PFSK-1 (cell line): Measurements from ENCODE around the gene MAGI2.

ENCODE experiments used
- FOXP2 ChIP-seq: optimal IDR thresholded peaks from 2 replicates; pipeline ENCODE3; 2011; ENCODE audit warnings: borderline replicate concordance, control low read depth, inconsistent platforms; ENCODE audit not compliant: insufficient read depth; ENCODE audit errors: extremely low read length, extremely low read depth
- POLR2AphosphoS5 ChIP-seq: IDR thresholded peaks from 2 replicates; pipeline ENCODE4 v1.6.1; 2012; ENCODE audit warnings: low read depth, mild to moderate bottlenecking, control low read depth, low read length, moderate library complexity
- SIN3A ChIP-seq: IDR thresholded peaks from 2 replicates; pipeline ENCODE4 v1.6.1; 2012; ENCODE audit warnings: mild to moderate bottlenecking, low read length, moderate library complexity, borderline replicate concordance; ENCODE audit not compliant: insufficient read depth
- TAF1 ChIP-seq: IDR thresholded peaks from 2 replicates; pipeline ENCODE4 v1.6.1; 2012; ENCODE audit warnings: low read length, control low read depth, borderline replicate concordance; ENCODE audit not compliant: insufficient read depth
- TF ChIP-seq, protein P1 (sequence below), 2 experiments: IDR thresholded peaks; 2 replicates each; pipeline versions ENCODE4 v1.6.1 to v1.8.0; 2011 to 2012; ENCODE audit warnings: low read depth in 2 of 2, low read length in 2 of 2, control low read depth in 1 of 2, inconsistent platforms in 1 of 2, mild to moderate bottlenecking in 1 of 2, moderate library complexity in 1 of 2; ENCODE audit not compliant: insufficient read depth in 1 of 2

Gene MAGI2

DNA sequence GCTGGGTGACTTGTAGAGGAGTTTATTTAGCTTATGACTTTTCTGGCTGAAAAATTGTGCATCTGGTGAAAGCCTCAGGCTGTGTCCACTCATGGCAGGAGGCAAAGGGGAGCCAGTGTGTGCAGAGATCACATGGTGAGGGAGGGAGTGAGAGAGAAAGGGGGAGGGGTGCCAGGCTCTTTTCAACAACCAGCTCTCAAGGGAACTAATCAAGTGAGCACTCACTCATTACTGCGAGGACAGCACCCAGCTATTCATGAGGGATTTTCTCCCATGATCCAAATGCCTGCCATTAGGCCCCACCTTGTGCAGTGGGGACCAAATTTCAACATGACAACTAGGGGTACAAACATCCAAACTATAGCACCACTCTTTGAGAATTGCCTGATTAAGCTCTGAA lies 590.2 kb downstream of the MAGI2 start:
- TF ChIP-seq, protein P1, sequence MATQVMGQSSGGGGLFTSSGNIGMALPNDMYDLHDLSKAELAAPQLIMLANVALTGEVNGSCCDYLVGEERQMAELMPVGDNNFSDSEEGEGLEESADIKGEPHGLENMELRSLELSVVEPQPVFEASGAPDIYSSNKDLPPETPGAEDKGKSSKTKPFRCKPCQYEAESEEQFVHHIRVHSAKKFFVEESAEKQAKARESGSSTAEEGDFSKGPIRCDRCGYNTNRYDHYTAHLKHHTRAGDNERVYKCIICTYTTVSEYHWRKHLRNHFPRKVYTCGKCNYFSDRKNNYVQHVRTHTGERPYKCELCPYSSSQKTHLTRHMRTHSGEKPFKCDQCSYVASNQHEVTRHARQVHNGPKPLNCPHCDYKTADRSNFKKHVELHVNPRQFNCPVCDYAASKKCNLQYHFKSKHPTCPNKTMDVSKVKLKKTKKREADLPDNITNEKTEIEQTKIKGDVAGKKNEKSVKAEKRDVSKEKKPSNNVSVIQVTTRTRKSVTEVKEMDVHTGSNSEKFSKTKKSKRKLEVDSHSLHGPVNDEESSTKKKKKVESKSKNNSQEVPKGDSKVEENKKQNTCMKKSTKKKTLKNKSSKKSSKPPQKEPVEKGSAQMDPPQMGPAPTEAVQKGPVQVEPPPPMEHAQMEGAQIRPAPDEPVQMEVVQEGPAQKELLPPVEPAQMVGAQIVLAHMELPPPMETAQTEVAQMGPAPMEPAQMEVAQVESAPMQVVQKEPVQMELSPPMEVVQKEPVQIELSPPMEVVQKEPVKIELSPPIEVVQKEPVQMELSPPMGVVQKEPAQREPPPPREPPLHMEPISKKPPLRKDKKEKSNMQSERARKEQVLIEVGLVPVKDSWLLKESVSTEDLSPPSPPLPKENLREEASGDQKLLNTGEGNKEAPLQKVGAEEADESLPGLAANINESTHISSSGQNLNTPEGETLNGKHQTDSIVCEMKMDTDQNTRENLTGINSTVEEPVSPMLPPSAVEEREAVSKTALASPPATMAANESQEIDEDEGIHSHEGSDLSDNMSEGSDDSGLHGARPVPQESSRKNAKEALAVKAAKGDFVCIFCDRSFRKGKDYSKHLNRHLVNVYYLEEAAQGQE (IDR thresholded peaks at IDR 0.05; ENCODE audit: insufficient read depth in 1 of 2, low read depth in 2 of 2, low read length in 2 of 2) = no peak

- TF ChIP-seq, protein P1 (IDR thresholded peaks at IDR 0.05; ENCODE audit: insufficient read depth in 1 of 2, low read depth in 2 of 2, low read length in 2 of 2) = no peak
- no peak for TF ChIP-seq SIN3A
Observed at GRCh38 chr7:78862411-78862900, 591.0 kb downstream of the MAGI2 start.

DNA sequence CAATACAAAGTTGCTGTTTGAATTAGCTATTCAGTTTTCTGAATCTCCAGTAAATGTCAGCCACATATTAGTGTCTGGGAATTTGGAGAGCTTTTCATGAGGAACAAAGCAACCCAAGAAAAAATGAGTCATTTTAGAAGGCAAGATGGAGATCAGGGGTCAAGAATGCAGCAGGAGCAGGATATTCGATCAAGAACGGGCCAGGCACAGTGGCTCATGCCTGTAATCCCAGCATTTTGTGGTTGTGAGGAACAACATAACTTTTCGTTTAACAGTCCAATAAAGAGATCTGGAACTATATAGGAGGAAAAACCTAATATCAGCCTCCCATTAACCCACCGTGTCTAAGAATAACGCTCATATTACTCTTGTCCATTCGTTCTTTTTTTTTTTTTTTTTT lies 600.5 kb downstream of the MAGI2 start:
- TF ChIP-seq, protein P1 (IDR thresholded peaks at IDR 0.05; ENCODE audit: insufficient read depth in 1 of 2, low read depth in 2 of 2, low read length in 2 of 2) = no peak
- no peak for TF ChIP-seq FOXP2
- TF ChIP-seq SIN3A = no peak
- TF ChIP-seq POLR2AphosphoS5 = no peak
- TF ChIP-seq TAF1 = no peak

- TF ChIP-seq POLR2AphosphoS5 (no peak), SIN3A (no peak), FOXP2 (no peak), TAF1 (no peak)
- TF ChIP-seq, protein P1 (IDR thresholded peaks at IDR 0.05; ENCODE audit: insufficient read depth in 1 of 2, low read depth in 2 of 2, low read length in 2 of 2) = no peak
Observed at GRCh38 chr7:78850093-78850740, 603.2 kb downstream of the MAGI2 start.

DNA sequence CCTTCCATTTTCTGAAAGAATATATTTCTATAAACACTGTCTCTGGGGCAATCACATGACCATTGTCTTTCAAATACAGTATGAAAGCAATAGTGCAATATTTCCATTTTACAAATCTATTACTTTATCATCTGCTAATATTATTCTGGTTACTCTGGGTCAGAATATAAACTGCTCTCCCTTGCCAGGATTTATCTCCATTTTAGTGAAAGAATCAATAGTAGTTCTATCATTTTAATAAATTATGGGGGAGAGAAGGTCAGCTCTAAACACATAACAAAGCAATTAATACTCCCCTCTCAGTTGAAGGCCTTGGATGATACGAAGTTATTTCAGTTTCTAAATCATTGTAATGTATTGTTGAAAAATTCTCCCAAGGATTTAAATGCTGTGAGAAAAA lies 608.3 kb downstream of the MAGI2 start:
- TF ChIP-seq TAF1 (no peak), POLR2AphosphoS5 (no peak), FOXP2 (no peak)
- TF ChIP-seq, protein P1 (IDR thresholded peaks at IDR 0.05; ENCODE audit: insufficient read depth in 1 of 2, low read depth in 2 of 2, low read length in 2 of 2) = no peak
